ENCODE results near the gene ASTN2.

The ASTN2 gene

DNA sequence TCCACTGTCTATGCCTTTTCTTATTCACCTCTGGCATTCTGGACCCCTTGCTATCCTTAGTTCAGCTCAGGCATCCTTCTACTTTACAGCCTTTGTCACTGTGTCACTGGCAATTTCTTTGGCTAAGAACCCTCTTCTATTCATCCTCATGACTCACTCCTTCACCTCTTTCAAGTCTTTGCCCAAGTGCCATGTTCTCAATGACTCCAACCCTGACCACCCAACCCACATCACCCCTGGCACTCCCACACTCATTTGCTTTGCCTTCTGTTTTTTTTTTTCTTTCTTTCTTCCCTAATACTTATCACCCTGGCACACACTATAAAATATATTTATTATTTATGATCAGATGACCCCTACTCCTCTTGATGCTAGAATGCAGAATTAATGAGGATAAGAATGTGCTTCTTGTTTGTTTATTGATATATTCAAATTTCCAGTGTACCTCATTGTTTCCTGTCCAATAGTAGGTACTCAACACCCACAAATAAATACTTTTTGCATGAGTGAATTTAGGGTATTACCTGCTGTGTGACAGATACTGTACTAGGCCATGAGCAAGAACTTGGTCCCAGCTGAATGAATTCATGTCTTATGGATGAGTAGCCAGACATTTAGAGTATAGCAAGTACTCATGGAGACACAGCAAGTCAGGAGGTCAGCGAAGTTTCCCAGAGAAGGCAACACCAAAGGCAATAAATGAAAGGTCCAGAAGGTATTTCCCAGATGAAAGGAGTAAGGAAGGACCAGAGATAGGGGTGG is 1025.1 kb downstream of the ASTN2 start:
- no peak for DNase-seq (ENCODE audit: low read depth, low spot score)

DNA sequence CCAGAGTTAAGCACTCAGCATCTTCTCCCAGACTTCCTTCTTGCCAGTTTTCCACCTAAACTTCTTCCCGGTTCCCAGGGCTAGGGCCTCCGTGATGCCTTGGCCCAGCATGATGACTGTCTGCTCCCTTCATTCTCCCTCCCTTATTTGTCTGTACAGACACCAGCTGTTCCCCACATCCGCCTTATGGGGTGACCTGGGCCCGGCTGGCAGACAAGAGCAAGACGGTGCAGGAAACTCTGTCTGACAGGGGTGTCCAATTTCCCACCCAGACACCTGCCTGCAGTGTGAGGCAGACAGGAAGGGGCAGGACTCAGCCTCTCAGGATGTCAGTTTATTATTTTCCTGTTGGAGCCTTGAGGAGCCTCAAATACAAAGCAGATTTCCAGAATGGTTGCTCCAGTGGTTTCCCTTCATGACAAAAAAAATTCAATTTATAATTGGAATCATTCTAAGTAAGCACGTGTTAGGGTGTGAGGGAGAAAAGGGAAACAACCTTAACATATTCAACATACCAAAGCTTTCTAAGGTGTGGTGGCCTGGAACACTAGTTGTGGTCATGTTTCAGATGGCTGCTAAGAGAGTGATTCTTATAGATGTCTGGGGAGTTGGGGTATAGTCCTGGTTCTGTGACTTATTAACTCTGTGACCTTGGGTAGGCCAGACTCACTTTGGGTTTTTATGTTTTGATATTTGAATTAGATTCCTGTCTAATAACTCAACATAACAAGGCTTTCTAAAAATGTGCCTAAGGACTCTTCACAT is 1026.7 kb downstream of the ASTN2 start:
- DNase-seq (ENCODE audit: low read depth, low spot score) = no peak

DNA sequence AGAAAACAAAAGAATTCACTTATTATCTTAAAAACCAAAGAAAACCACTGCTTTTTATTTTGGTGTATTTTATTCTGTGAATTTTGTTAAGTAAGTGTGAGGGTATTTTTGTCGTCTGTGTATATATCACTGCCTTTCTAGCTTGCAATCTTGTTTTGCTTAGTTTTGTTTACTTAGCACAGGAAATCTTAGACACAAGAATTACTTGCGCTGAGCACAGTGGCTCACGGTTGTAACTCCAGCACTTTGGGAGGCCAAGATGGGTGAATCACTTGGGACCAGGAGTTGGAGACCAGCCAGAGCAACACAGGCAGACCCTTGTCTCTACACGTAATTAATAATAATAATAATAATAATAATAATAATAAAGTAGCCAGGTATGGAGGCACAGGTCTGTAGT is 1030.9 kb downstream of the ASTN2 start:
- DNase-seq (ENCODE audit: low read depth, low spot score) = no peak

DNA sequence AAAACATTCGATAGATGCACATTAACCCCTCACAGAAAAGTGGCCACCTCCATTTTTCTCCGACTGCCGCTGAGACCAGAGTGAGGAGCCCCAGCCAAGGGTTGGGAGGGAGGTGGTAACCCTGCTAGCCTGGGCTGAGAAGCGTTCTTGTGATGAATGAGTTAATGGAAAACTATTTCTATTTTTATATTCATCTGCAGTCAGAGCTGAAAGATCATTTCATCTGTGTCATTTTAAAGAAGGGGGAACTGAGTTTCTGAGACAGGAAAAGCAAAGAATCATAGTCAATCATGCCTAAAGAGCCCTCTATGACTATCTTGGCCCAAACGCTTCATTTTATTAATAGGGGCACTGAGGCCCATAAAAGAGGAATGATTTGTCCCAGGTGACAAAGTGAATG is 1031.7 kb downstream of the ASTN2 start:
- no peak for DNase-seq (ENCODE audit: low read depth, low spot score)

DNA sequence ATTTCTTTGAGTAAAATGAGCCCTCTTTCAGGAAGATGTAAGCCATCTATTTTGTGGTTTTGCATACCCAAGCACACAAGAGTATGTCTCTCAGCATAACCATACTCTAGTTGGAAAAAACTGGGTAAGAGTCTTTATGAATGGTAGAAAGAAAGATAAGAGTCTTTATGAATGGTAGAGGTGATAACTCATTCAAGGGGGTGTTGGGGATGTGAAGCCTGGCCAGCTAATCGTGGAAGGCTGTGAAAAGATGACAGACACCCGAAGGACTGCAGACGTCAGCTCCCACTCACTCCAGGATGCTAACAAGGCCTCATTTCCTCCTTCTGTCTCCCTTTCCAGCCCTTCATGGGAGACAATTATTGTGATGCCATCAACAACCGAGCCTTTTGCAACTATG is 1032.8 kb downstream of the ASTN2 start:
- no peak for DNase-seq (ENCODE audit: low read depth, low spot score)

DNA sequence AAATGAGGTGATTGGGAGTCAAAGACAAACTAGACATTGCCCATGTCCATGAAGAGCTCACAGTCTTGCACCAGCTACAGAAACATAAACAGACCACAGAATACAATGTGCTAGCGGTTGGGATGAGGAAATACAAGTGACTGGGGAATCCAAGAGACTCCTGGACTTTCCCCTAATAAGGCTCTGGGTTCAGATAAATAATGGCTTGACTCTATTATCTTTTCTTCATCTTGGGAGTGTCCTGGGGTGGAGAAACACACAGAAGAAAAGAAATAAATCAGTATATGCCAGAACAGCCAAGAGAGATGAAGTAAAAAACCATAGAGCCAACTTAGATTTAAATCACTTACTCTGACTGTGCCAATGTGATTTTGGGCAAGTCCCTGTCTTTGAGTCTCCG is 1033.5 kb downstream of the ASTN2 start:
- DNase-seq (ENCODE audit: low read depth, low spot score) = no peak

DNA sequence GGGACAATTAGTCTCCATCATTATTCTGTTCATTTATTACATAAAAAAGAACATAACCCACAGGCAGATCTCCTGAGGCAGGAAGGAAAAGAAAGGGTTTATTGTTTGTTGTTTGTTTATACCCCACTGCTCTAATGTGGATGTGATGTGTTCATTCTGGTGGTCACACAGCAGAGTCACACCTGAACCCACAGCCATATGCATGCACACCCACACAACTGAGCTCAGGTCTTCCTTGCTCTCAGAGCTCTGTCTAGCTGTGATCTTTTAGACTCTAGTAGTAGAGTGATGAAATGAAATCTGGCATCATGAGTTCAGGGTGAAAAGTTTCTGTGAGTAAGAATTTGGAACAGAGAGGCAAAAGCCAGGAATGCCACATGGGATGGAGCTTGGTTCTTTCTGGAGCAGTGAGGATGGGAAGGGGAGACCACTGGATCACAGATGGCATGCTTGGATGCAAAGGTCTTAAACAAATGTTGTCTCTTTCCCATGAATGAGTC is 1034.3 kb downstream of the ASTN2 start:
- DNase-seq (ENCODE audit: low read depth, low spot score) = no peak

DNA sequence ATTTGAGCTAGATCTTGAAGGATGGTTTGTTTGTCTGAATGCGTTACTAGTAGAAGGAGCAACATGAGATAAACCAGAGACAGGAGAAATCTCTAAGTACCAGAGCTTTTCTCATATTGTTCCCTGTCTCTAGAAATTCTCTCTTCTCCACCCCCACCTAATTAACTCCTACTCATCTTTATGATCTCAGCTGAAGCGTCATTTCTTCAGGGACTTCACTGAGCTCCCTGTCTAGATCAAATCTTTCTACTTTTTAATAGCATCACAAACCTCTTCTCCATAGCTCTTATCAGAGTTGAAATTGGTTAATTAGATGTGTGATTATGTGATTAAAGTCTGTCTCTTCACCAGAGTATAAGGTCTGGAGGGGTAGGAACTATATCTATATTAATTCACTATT is 1035.0 kb downstream of the ASTN2 start:
- no peak for DNase-seq (ENCODE audit: low read depth, low spot score)

DNA sequence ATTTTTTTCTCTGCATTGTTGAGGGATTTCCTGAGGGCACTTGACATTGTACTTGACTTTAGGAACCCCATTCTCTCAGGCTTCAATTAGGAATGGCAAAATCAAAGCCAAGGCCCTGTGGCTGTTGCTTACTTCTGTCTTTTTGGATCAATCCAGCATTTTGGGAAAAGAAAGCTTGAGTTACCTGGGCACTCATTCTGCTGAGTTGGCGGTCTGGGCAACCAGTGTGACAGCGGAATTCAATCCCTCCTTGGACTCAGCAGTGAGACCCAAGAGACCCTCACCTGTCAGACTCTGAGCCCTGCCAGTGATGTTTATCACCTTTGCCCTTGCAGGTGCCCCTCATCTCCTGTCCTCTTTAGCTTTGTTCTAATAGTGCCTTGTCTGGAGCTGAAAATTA is 1036.0 kb downstream of the ASTN2 start:
- no peak for DNase-seq (ENCODE audit: low read depth, low spot score)

DNA sequence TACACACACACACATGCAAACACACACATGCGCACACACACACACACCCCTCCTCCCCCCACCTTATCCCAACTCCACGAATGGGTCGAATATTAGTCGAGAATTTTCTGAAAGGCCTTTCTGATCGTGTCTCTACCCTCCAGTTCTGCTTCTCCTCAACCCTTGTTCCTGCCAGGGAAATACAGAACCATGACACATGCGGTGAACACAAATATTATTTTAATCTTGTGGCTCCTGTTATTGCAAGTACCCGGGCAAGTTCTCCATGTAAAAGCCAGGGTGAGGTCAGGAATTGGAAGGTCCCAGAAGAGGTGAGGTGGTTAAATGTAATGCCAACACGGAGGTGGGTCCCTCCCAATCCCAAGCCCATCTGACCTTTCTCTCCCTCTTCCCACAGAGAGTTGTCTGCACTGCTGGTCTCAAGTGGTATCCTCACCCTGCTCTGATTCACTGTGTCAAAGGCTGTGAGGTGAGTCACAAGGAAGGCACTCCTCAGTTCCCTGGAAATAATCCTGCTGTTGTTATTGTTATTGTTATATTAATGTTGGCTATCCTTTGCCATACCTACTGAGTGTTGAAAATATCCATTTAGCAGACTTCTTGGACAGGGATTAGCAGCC is 1037.6 kb downstream of the ASTN2 start:
- DNase-seq (ENCODE audit: low read depth, low spot score) = no peak

Measured in ELF-1 (cell line).